HUES64 (cell line): ENCODE measurements around the gene HCK.

Experiments
- H3K27ac ChIP-seq: 2 replicates; pipeline ENCODE4 v1.7.0; 2013; ENCODE audit warnings: low read depth, low read length, inconsistent platforms
- H3K27me3 ChIP-seq: 2 replicates; pipeline ENCODE4 v1.6.1; 2013; ENCODE audit warnings: mild to moderate bottlenecking, low read length; ENCODE audit not compliant: insufficient read depth
- H3K36me3 ChIP-seq: 2 replicates; pipeline ENCODE4 v1.6.1; 2013; ENCODE audit warnings: mild to moderate bottlenecking, low read length; ENCODE audit not compliant: insufficient read depth
- H3K4me1 ChIP-seq: 2 replicates; pipeline ENCODE4 v1.6.1; 2013; ENCODE audit warnings: mild to moderate bottlenecking, low read length, moderate library complexity; ENCODE audit not compliant: insufficient read depth
- H3K4me3 ChIP-seq: 2 replicates; pipeline ENCODE4 v1.5.1; 2013; ENCODE audit warnings: mild to moderate bottlenecking, low read length, moderate library complexity
- H3K9ac ChIP-seq: 2 replicates; pipeline ENCODE4 v1.6.1; 2013; ENCODE audit warnings: mild to moderate bottlenecking, low read depth, low read length
- H3K9me3 ChIP-seq: 2 replicates; pipeline ENCODE4 v1.6.1; 2013; ENCODE audit warnings: low read depth, low read length; ENCODE audit not compliant: insufficient read depth
- WGBS: fragments of 150-250, 120-280 bp; methylation state at CpG from one replicate; pipeline ENCODE4 v1.1.7; 2013; ENCODE audit warnings: missing lambda C conversion rate; 5-methylcytosine and 5-hydroxymethylcytosine counted together

The HCK gene

GRCh38 chr20:32050324-32050841, 1.7 kb upstream of the HCK start:
- Histone ChIP-seq H3K4me1 (no peaks in the 10 kb centered on the region; the same call in 1 of the 2 replicates), H3K36me3 (no peaks in the 10 kb centered on the region), H3K9ac (no peak overlapping the region), H3K27ac (no peak overlapping the region), H3K9me3 (no peaks in the 10 kb centered on the region), H3K27me3 (peaks cover 49% of the 10 kb centered on the region), H3K4me3 (no peak overlapping the region)
- 96% methylated on average over 3 of the region's 4 CpGs for WGBS

GRCh38 chr20:32050851-32051556, 1.0 kb upstream of the HCK start:
- Histone ChIP-seq H3K4me1 (no peaks in the 10 kb centered on the region; the same call in 1 of the 2 replicates), H3K36me3 (no peaks in the 10 kb centered on the region), H3K27ac (no peak overlapping the region), H3K9ac (no peak overlapping the region), H3K27me3 (peaks cover 49% of the 10 kb centered on the region), H3K4me3 (peak overlapping the region; percentile 60), H3K9me3 (no peaks in the 10 kb centered on the region)
- 27% methylated on average over 17 of the region's 17 CpGs for WGBS

DNA sequence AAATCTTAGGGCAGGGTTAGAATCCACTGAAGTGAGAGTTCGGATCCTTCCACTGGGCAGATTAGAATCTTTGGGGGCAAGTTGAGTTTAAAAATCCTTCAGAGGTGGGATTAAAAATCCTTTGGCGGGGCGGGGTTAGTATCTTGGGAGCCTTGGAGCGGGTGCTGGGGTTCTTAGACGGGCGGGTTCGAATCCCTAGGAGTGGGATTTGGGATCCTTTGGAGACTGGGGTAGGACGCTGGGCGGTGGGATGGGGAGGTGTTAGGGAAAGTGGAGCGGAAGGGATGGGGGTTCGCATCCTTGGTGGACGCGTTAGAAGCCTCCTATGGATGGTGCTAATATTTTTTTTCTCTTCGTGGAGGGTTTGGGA, 337 bp upstream of the HCK start:
- Histone ChIP-seq H3K9ac (no peak overlapping the region), H3K27me3 (peaks cover 49% of the 10 kb centered on the region), H3K9me3 (no peaks in the 10 kb centered on the region), H3K36me3 (no peaks in the 10 kb centered on the region), H3K4me1 (no peaks in the 10 kb centered on the region; the same call in 1 of the 2 replicates), H3K4me3 (peak overlapping the region; percentile 60), H3K27ac (no peak overlapping the region)
- 24% methylated on average over 14 of the region's 14 CpGs for WGBS

DNA sequence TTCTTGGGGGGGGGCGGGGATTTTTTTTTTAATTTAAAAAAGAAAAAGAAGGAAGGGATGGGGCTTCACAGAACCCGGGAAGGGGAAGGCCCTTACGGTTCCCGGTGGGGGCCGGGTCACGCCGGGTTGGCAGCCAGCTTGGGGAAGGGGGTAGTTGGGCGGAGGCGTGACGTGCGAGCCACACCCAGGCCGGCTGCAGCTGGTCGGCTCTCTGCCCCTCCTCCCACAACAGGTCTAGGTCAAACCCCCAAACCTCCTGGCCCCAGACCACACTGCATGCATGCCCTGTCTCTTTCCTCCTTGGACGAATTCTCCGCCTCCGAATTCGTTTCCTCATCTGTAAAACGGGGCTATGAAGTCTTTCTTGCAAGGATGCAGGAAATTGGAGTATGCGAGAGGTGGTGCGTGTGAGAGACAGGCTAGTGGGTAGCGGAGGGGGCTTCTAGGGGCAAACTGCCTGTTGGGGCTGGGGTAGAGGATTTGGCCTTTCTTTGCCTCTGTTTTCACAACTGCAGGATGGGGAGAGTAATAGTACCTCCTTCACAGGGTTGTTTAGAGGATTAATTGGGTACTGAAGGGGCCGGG, 828 bp downstream of the HCK start:
- WGBS = 21% methylated on average over 19 of the region's 22 CpGs
- H3K9ac ChIP-seq = no peak overlapping the region
- H3K27ac ChIP-seq = no peak overlapping the region
- H3K4me3 ChIP-seq = peak overlapping the region; percentile 60
- H3K4me1 ChIP-seq = no peaks in the 10 kb centered on the region; the same call in 1 of the 2 replicates
- no peaks in the 10 kb centered on the region for H3K9me3 ChIP-seq
- peaks cover 49% of the 10 kb centered on the region for H3K27me3 ChIP-seq
- H3K36me3 ChIP-seq = no peaks in the 10 kb centered on the region

GRCh38 chr20:32053648-32054047, 1.6 kb downstream of the HCK start:
- Histone ChIP-seq H3K27me3 (peaks cover 49% of the 10 kb centered on the region), H3K9ac (no peak overlapping the region), H3K27ac (no peak overlapping the region), H3K36me3 (no peaks in the 10 kb centered on the region), H3K4me1 (no peaks in the 10 kb centered on the region; the same call in 1 of the 2 replicates), H3K9me3 (no peaks in the 10 kb centered on the region), H3K4me3 (no peak overlapping the region)
- 87% methylated on average over 3 of the region's 3 CpGs for WGBS

DNA sequence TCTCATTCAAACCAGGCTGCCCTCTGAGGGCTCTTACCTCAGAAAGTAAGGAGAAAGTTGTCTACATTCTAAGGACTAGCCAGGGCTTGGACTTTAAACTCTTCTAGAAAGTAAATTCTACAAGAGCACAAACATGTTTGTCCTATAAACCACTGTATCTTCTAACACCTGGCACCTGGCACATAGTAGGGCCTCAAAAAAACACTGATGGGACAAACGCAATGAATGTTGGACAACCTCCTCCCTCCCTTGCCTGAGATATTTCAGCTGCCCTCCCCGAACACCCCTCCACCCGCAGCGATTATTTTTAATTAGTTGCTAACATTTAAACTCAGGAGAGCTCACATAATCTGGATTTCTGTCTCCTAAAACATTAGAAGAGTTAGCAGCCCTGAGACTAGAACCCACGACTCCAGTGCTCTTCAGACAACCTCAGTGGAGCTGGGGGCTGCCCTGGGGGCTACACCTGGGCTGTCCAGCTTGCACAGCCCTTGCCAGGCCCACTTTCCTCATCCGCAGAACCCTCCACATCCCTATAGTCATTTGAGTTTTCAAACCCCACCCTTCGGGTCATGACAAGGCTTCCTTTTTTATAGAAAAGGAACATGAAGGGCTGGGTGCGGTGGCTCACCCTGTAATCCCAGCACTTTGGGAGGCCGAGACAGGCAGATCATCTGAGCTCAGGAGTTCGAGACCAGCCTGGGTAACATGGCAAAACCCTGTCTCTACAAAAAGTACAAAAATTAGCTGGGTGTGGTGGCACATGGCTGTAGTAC, 4.9 kb downstream of the HCK start:
- WGBS = 91% methylated on average over 10 of the region's 10 CpGs

DNA sequence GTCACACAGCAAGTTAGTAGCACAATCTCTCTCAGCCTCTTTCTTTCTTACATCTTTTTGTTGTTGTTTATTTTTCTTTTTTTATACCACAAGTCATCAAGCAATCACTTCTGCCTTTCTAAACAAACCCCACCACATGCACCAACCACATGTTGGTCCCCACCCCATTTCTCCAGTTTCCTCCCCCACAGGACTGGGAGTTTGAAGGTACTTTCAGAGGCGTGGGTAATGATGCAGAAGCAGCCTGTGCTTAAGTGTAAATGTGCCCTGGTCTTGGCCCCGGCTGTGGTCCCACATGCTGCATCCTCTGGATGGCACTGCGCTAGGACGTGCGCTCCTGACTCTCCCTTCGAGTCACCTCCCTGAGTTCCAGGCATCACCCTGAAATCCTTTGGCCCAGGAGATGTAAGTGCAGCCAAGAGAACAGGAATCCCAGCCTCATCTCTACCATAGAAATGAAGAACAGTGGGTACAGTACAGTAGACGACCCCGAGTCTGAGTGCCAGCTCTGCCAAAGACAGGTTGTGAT, 5.7 kb downstream of the HCK start:
- no peaks in the 10 kb centered on the region for H3K9me3 ChIP-seq
- H3K4me3 ChIP-seq = no peak overlapping the region
- WGBS = 90% methylated on average over 8 of the region's 8 CpGs
- no peak overlapping the region for H3K9ac ChIP-seq
- H3K4me1 ChIP-seq = no peaks in the 10 kb centered on the region
- no peaks in the 10 kb centered on the region for H3K36me3 ChIP-seq
- H3K27ac ChIP-seq = no peak overlapping the region
- H3K27me3 ChIP-seq = peaks cover 13% of the 10 kb centered on the region

More for the DNA sequence above, 4.9 kb downstream of the HCK start:
- Histone ChIP-seq H3K27me3 (peaks cover 21% of the 10 kb centered on the region), H3K4me3 (no peak overlapping the region), H3K9ac (no peak overlapping the region), H3K27ac (no peak overlapping the region), H3K9me3 (no peaks in the 10 kb centered on the region), H3K4me1 (no peaks in the 10 kb centered on the region; the same call in 1 of the 2 replicates), H3K36me3 (no peaks in the 10 kb centered on the region)

- 91% methylated on average over 1 of the region's 1 CpG for WGBS
- H3K9ac ChIP-seq = no peak overlapping the region
Observed at GRCh38 chr20:32059189-32059588, 7.1 kb downstream of the HCK start.

DNA sequence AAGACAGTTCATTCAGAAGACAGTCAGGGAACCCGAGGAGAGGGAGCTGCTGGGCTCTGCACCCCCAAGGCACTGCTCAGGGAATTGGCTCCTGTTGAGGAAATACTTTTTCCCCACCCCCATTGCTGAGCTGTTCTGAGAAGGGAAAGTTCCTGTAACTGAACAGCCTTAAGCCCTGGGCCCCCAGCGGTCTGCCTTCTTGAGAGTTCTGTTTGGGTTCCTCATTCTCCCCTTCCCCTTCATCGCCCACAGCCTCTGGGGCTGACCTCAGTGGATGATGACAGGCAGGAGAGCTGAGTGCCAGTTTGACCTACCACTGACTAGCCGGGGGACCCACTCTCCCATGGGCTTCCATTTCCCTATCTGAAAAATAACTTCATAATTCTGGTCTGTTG, 10.7 kb downstream of the HCK start:
- Histone ChIP-seq H3K9ac (no peak overlapping the region), H3K9me3 (no peaks in the 10 kb centered on the region), H3K36me3 (no peaks in the 10 kb centered on the region), H3K4me3 (no peak overlapping the region), H3K27ac (no peak overlapping the region), H3K27me3 (no peaks in the 10 kb centered on the region), H3K4me1 (peaks cover 2% of the 10 kb centered on the region; the same call in 1 of the 2 replicates)
- WGBS = 87% methylated on average over 4 of the region's 4 CpGs

More at GRCh38 chr20:32059189-32059588, 7.1 kb downstream of the HCK start:
- H3K4me3 ChIP-seq = no peak overlapping the region
- H3K36me3 ChIP-seq = no peaks in the 10 kb centered on the region
- no peak overlapping the region for H3K27ac ChIP-seq
- no peaks in the 10 kb centered on the region for H3K27me3 ChIP-seq
- H3K4me1 ChIP-seq = no peaks in the 10 kb centered on the region
- no peaks in the 10 kb centered on the region for H3K9me3 ChIP-seq

DNA sequence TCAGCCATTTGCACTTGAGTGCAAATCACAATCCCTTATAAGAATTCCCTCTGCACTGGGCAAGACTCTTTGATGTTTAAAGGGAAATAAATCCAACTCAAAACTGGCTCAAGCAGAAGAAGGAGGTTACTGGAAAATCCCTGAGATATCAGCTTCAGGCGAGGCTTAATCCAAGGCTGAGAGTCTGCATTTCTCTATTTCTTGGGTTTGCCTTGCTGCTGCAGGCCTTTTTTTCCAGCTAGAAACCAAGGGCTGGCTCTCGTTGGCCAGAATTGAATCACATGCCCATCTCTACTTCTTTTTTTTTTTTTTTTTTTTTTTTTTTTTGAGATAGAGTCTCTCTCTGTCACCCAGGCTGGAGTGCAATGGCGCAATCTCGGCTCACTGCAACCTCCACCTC, 11.7 kb downstream of the HCK start:
- Histone ChIP-seq H3K27me3 (no peaks in the 10 kb centered on the region), H3K36me3 (no peaks in the 10 kb centered on the region), H3K4me1 (peaks cover 2% of the 10 kb centered on the region; the same call in 1 of the 2 replicates), H3K4me3 (no peak overlapping the region), H3K9ac (no peak overlapping the region), H3K9me3 (no peaks in the 10 kb centered on the region), H3K27ac (no peak overlapping the region)
- WGBS = 74% methylated on average over 4 of the region's 4 CpGs

DNA sequence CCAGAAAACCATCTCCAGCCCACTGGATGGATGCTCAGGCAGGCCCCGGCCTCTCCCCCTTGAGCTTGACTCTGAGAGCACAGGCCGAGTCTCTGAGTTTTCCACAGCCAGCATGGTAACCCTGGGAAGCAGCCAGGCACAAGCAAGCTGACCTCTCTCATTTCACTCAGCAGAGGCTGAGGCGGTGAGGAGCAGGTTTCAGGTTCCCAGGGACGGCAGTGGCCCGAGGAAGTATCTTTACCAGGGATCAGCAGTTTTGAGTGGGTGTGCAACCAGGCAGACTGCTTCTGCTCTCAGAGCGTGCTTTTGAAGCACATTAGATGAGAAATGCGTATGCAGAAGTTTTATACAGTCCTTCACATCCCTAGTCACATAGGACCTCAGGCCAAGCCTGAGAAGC, 12.6 kb downstream of the HCK start:
- H3K9ac ChIP-seq = no peak overlapping the region
- H3K27me3 ChIP-seq = no peaks in the 10 kb centered on the region
- WGBS = 91% methylated on average over 7 of the region's 7 CpGs
- H3K36me3 ChIP-seq = no peaks in the 10 kb centered on the region
- no peaks in the 10 kb centered on the region for H3K9me3 ChIP-seq
- no peak overlapping the region for H3K27ac ChIP-seq
- no peak overlapping the region for H3K4me3 ChIP-seq
- peaks cover 2% of the 10 kb centered on the region; the same call in 1 of the 2 replicates for H3K4me1 ChIP-seq
